NCI-H1417 (cell line): ENCODE measurements around the gene ABL1.

ENCODE experiments used
- DNase-seq, 3 experiments: peaks; one replicate each; lab custom pipeline; 2025; lab: John Stamatoyannopoulos, UW

The ABL1 gene

GRCh38 chr9:130890870-130891687 is 56.0 kb downstream of the ABL1 start:
- DNase-seq: no peak

- DNase-seq: peak in 2 of 3 experiments; percentile 26 to 60
Measured at GRCh38 chr9:130891688-130892476, 56.8 kb downstream of the ABL1 start.

GRCh38 chr9:130892477-130893304 is 57.6 kb downstream of the ABL1 start:
- DNase-seq: no peak

GRCh38 chr9:130893341-130894101 is 58.5 kb downstream of the ABL1 start:
- DNase-seq: no peak

- DNase-seq: no peak
Measured at GRCh38 chr9:130894546-130894945, 59.5 kb downstream of the ABL1 start.

GRCh38 chr9:130895038-130895437 is 60.0 kb downstream of the ABL1 start:
- DNase-seq: no peak

GRCh38 chr9:130895481-130896232 is 60.6 kb downstream of the ABL1 start:
- DNase-seq: peak in 1 of 3 experiments; percentile 15

- DNase-seq: no peak
Measured at GRCh38 chr9:130896233-130897014, 61.4 kb downstream of the ABL1 start, which contains the start of gene QRFP. Gene QRFP (minus strand): TSS chr9:130896812. CDS start chr9:130893838, 2,974 bp downstream.

GRCh38 chr9:130897105-130897751 is 62.2 kb downstream of the ABL1 start:
- DNase-seq: no peak

GRCh38 chr9:130897848-130898551 is 62.9 kb downstream of the ABL1 start:
- peak in 1 of 3 experiments; percentile 38 for DNase-seq

GRCh38 chr9:130898552-130898852 is 63.4 kb downstream of the ABL1 start:
- DNase-seq: peak in 2 of 3 experiments; percentile 35 to 52

GRCh38 chr9:130899051-130899748 is 64.1 kb downstream of the ABL1 start:
- DNase-seq: peak in 1 of 3 experiments; percentile 35

- DNase-seq: peak in 2 of 3 experiments; percentile 25 to 65
Measured at GRCh38 chr9:130900701-130901497, 65.8 kb downstream of the ABL1 start.

GRCh38 chr9:130901498-130902203 is 66.6 kb downstream of the ABL1 start:
- DNase-seq: peak in 2 of 3 experiments; percentile 20 to 35

- DNase-seq: no peak
Measured at GRCh38 chr9:130902204-130903185, 67.4 kb downstream of the ABL1 start.
